ENCODE measurements around the gene DPY19L3.
"Not testable (repeated sequence)": the region's sequence is repeated elsewhere in the genome, so short reads cannot be mapped to it uniquely, and the experiment has no call there.

Gene DPY19L3

DNA sequence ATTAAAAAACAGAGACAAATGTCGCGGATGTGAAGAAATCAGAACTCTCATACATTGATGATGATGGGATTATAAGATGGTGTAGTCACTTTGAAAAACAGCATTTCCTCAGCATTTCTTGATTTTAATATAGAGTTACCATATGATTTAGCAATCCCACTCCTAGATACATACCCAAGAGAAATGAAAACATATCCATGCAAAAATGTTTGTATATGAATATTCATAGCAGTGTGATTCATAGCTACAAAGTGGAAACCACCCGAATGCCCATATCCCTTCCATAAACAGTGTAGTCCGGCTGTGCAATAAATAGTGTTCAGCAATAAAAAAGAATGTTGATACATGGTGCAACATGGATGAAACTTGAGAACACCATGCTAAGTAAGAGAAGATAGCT lies 44.6 kb downstream of the DPY19L3 start:
- peak in 1 of 5 donors; percentile 6 for DNase-seq

DNA sequence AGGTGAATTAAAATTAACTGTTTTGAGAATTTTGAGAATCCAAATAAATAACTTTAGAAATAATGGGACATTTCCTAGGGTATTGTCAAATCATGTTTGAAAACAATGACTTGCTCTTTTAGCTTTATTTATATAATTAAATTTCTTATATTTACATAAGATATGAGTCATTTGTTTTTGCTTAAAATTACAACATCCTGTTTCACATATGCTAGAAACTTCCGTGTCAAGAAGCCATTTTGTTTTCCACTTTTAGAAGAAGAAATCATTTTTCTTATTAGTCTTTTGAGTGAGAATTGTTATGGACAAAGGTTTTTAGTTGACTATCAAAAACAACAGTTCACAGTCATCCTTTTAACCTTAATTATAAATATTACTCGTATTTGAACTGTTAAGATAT lies 48.2 kb downstream of the DPY19L3 start:
- DNase-seq: no peak

DNA sequence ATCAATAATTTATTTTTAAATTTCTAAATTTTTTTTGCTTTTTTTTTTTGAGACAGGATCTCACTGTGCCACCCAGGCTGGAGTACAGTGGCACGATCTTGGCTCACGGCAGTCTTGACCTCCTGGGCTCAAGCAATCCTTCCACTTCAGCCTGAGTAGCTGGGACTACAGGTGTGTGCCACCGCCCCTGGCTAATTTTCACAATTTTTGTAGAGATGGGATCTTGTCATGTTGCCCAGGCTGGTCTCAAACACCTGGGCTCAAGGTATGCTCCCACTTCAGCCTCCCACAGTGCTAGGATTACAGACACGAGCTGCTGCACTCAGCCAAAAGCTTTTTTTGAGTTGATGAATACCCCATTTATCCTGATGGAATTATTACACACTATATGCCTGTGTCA lies 50.8 kb downstream of the DPY19L3 start:
- no peak for DNase-seq

- DNase-seq: no peak
These were observed 52.1 kb downstream of the DPY19L3 start for GRCh38 chr19:32457571-32458158.

GRCh38 chr19:32458500-32459123 lies 53.0 kb downstream of the DPY19L3 start:
- peak in 1 of 5 donors; percentile 48 for DNase-seq

DNA sequence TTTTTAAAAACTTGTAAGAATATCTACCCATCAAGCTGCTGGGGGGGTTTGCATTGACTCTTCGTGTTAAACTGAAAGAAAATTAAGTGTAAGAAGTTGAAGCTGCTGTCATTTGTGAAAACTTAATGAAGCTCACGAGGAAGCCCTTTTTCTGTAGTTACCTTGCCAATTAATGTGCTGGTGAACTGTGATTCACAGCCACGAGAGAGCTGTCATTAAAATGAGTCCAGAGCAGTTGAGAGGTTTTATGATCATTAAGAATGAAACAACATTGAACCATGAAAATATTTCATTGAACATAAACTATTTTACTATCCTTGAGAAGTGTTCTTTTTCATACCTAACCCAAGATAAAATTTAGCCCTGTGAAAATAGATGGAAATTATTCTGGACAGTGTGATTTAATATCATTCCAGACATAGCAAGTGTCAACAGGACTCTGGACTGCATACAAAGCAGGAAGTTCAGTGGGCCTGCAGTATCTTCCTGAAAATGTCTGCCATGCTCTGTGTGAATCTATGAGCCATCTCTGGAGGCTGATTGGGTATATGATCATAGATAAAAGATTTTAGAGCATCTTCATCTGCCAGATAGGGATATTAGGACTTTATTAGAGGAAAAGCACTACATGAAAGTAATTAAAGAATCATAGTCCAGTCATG lies 53.8 kb downstream of the DPY19L3 start:
- no peak for DNase-seq

- DNase-seq: no peak
These were observed 54.9 kb downstream of the DPY19L3 start for GRCh38 chr19:32460476-32460875.

- DNase-seq: no peak
These were observed 58.7 kb downstream of the DPY19L3 start for GRCh38 chr19:32464279-32464678.

DNA sequence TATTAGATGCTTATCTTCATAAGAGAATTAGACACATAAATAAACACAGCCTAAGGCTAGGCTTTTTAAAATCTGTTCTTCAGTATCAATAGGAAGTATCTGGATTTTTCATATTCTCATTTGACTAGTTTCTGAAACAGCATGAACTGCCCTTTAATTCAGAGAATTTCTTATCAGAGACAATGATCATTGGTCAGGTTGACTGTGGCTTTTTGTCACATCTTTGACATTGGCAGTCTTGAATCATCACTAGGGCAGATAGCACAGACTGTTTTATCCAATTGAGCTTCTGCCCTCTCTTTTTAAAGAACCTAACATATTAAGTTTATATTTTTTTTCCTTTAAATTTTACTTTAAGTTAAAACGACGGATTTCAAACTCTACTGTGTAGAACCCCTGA lies 59.6 kb downstream of the DPY19L3 start:
- peak in 1 of 5 donors; percentile 12 for DNase-seq

DNA sequence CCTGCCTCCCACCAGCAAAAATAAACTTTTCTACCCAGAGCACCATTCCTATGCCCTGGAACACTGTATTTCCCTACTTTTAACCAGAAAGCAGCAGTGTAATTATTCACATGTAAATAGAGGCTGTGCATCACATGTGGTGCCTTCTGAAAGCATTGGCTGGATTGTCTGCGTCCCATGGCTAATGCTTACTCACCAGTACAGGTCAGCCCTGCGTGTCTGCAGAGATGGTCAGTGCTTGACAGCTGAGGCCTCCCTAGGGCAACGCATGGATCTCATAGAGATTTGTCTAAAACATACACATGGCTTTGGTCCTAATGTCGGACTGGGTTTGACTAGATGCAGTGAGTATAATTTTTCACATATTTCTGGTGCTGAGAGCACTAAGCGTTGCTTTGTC lies 64.2 kb downstream of the DPY19L3 start:
- DNase-seq: no peak

- DNase-seq: no peak
These were observed 65.5 kb downstream of the DPY19L3 start for GRCh38 chr19:32471095-32471494.

DNA sequence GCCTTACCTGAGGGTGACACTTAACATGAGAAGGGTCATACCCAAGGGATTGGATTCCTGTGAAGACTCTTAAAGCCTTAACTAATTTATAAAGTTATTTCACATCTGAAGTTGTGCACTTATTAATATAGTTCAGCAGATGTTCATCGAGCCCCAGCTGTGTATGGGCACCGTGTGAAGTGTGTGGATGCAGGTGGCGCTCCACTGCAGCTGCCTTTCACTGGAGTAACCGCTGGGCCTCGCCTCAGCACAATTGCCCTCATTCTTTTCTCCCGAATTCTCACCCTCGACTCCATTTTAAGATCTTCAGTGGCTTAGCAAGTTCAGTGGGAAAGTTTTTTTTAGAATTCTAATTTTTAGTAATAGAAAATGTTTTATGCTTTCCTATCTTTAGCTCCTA lies 66.2 kb downstream of the DPY19L3 start:
- DNase-seq: no peak

- no peak for DNase-seq
These were observed 69.8 kb downstream of the DPY19L3 start for GRCh38 chr19:32475141-32476031.

GRCh38 chr19:32476032-32476350 lies 70.4 kb downstream of the DPY19L3 start:
- no peak for DNase-seq

GRCh38 chr19:32480321-32480720 lies 74.8 kb downstream of the DPY19L3 start:
- DNase-seq: no peak

- no peak for DNase-seq
These were observed 78.0 kb downstream of the DPY19L3 start for GRCh38 chr19:32483574-32483973.

- no peak for DNase-seq
These were observed 84.4 kb downstream of the DPY19L3 start for GRCh38 chr19:32489971-32490370.

DNA sequence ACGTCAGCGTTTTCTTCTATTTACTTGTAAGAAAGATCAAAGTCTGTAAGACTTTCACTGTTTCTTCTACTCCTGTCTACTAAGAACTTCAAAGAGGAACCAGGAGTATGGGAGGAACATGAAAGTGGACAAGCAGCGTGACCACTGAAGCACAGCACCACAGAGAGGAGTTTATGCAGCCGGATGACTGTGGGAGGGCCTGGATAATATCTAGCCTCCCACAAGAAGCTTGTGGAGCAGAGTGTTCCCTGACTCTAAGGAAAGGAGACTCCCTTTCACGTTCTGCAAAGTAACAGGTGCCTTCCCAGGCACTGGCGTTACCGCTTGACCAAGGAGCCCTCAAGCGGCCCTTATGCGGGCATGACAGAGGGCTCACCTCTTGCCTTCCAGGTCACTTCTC lies 91.8 kb downstream of the DPY19L3 start:
- no peak for DNase-seq

DNA sequence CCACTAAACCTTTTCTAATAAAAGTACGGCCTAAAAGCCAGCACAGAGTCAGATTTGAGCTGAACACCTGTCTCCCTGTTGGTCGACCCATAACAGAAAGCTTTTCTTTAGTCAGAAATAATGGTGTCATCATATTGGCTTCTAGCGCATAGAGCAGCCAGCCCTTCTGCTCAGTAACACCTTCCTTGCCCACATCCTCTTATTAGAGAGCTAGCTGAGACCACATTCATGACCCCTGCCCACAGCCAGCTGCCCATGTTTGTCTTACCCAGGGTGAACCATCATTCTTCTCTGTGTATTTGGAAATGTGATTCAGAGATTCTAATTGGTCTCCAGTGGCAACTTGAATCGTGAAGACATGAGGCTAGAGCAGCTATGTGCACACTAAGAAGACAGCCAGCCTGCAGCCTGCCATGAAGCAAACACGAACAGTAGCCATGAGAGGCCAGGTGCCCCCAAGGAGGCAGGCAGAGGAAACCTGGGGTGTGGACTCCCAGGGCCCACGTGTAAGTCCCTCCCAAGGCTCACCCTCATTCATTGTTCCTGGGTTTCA lies 93.2 kb downstream of the DPY19L3 start:
- DNase-seq: no peak

GRCh38 chr19:32512498-32512897 lies 106.9 kb downstream of the DPY19L3 start:
- not testable (repeated sequence) for DNase-seq

DNA sequence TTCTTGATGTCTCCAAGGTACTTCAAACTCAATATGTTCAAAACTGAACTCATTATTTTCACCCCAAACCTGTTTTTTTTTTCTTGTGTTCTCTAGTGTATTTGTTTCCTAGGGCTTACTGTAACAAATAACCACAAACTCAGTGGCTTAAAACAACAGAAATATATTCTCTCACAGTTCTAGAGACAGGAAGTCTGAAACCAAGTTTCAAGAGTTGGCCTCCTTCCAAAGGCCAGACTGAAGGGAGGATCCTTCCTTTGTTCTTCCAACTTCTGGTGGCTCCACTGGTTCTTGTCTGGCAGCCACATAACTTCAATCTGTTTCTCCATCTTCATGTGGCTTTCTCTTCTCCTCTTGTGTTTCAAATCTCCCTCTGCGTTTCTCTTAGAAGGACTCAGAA lies 113.5 kb downstream of the DPY19L3 start:
- no peak for DNase-seq

DNA sequence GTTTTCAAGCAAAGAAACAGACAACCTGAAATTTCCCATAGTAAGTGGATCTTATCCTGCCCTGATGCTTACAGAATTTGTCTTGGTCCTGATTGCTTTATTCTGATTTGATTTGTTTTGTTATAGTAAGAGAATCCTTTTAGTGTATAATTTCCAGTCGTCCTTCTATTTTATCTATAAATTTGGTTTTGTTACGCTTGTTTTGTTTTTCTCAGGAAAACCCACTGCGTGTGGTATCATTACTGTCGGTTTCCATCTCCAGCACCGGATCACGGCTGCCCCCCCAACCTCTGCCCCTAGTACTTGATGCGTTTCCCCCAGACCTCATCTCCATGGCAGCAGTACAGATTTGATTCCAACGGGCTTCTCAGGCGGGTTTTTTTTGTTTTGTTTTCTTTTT lies 117.4 kb downstream of the DPY19L3 start:
- no peak for DNase-seq

GRCh38 chr19:32526895-32527294 lies 121.3 kb downstream of the DPY19L3 start:
- no peak for DNase-seq

All from T-helper 1 cell (primary cell).